ENCODE data around the gene ARRB1.

Gene ARRB1

GRCh38 chr11:75387736-75388294 lies 36.4 kb upstream of the ARRB1 start:
- Histone ChIP-seq H3K27ac (no peak overlapping the region), H3K9ac (no peak overlapping the region)

DNA sequence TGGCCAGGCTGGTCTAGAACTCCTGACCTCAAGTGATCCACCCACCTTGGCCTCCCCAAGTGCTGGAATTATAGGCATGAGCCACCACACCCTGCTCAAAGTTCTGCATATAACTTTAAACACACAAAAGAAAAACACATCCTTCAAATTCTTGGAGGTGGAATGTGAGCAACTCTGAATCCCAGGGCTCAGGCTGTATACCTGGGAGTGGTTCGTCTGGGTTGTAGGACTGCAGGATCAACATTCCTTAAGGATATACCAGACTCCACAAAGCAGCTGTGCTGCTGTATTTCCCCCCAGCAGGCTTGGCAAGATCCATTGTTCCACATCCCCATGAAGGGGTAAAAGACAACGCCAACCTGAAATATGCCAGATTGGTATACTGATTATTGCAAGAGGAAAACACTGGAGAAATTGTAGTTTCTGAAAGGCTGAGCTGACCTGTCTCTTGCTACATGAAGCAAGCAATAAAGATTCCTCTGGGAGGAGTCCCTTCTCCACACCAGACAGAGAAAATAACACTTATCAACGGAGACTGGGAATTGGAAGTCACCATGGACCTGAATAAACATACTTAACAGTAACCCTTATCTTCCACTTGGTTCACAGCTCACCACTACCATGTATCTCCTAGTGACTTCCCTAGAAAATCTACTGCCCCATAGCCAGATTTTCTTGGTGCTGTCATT lies 35.6 kb upstream of the ARRB1 start:
- no peak overlapping the region for H3K27ac ChIP-seq
- no peak for TF ChIP-seq CTCF (conservative IDR thresholded peaks at IDR 0.05; ENCODE audit: low read depth, low read length)
- H3K4me3 ChIP-seq (IDR thresholded peaks at IDR 0.05; ENCODE audit: insufficient read depth, low read depth, low read length), result no peak overlapping the region

More at GRCh38 chr11:75387736-75388294, 36.4 kb upstream of the ARRB1 start:
- Histone ChIP-seq H3K36me3 (ENCODE audit: insufficient read depth) (no peaks in the 10 kb centered on the region), H3K79me2 (ENCODE audit: insufficient read depth, low read depth) (no peaks in the 10 kb centered on the region), H3K4me1 (ENCODE audit: low read depth, poor library complexity, severe bottlenecking) (peaks cover 15% of the 10 kb centered on the region), H2AFZ (ENCODE audit: low read depth) (no peak overlapping the region), H3K4me3 (IDR thresholded peaks at IDR 0.05; ENCODE audit: insufficient read depth, low read depth, low read length) (no peak overlapping the region), H3K27me3 (ENCODE audit: insufficient read depth, low read depth) (peaks cover 4% of the 10 kb centered on the region; the same call in 1 of the 2 replicates), H4K20me1 (ENCODE audit: insufficient read depth) (no peaks in the 10 kb centered on the region), H3K4me2 (no peak overlapping the region)
- no peak for TF ChIP-seq CTCF (conservative IDR thresholded peaks at IDR 0.05; ENCODE audit: low read depth, low read length)

DNA sequence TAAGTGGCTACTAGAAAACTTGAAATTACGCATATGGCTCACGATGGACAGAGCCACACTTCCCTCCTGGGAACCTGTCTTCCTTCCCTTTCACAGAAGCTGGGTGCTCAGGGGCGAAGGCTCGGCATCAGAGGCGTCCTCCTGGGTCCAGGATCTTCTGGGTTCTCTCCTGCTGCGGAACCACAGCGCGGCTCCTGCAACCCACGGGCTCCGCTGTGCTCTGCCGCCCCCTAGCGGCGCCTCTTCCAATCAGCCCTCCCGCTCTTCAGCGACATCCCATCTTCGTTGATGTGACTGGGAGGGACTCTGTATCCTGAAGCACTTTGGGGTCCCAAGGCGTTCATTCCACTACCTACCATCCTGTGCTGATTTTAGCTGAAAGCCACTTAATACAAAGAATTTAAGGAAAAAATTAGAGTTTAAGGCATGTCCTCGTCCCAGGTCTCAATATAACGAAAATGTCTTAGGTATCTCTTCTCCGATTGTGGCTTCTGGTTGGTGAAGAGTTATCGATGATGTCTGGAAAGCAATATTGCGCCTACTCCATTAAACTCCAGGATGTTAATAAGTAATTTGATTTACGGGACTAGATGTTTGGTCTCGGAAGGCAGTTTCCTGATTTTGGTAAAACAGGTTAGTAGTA lies 33.1 kb upstream of the ARRB1 start:
- peaks cover 15% of the 10 kb centered on the region for H3K4me1 ChIP-seq (ENCODE audit: low read depth, poor library complexity, severe bottlenecking)
- peak; percentile 96 for TF ChIP-seq CTCF (conservative IDR thresholded peaks at IDR 0.05; ENCODE audit: low read depth, low read length)
- H3K9ac ChIP-seq, result no peak overlapping the region
- no peaks in the 10 kb centered on the region for H3K79me2 ChIP-seq (ENCODE audit: insufficient read depth, low read depth)
- no peaks in the 10 kb centered on the region for H3K36me3 ChIP-seq (ENCODE audit: insufficient read depth)
- peaks cover 4% of the 10 kb centered on the region; the same call in 1 of the 2 replicates for H3K27me3 ChIP-seq (ENCODE audit: insufficient read depth, low read depth)
- H3K4me2 ChIP-seq, result peak overlapping the region; percentile 9; the same call in 1 of the 2 replicates
- no peak overlapping the region for H3K4me3 ChIP-seq (IDR thresholded peaks at IDR 0.05; ENCODE audit: insufficient read depth, low read depth, low read length)
- H2AFZ ChIP-seq (ENCODE audit: low read depth), result peak overlapping the region; percentile 65
- no peaks in the 10 kb centered on the region for H4K20me1 ChIP-seq (ENCODE audit: insufficient read depth)
- no peak overlapping the region for H3K27ac ChIP-seq

More for the DNA sequence above, 35.6 kb upstream of the ARRB1 start:
- Histone ChIP-seq H2AFZ (ENCODE audit: low read depth) (no peak overlapping the region), H3K27me3 (ENCODE audit: insufficient read depth, low read depth) (peaks cover 4% of the 10 kb centered on the region; the same call in 1 of the 2 replicates), H3K79me2 (ENCODE audit: insufficient read depth, low read depth) (no peaks in the 10 kb centered on the region), H4K20me1 (ENCODE audit: insufficient read depth) (no peaks in the 10 kb centered on the region), H3K9ac (no peak overlapping the region), H3K4me2 (no peak overlapping the region), H3K36me3 (ENCODE audit: insufficient read depth) (no peaks in the 10 kb centered on the region), H3K4me1 (ENCODE audit: low read depth, poor library complexity, severe bottlenecking) (peaks cover 15% of the 10 kb centered on the region)

DNA sequence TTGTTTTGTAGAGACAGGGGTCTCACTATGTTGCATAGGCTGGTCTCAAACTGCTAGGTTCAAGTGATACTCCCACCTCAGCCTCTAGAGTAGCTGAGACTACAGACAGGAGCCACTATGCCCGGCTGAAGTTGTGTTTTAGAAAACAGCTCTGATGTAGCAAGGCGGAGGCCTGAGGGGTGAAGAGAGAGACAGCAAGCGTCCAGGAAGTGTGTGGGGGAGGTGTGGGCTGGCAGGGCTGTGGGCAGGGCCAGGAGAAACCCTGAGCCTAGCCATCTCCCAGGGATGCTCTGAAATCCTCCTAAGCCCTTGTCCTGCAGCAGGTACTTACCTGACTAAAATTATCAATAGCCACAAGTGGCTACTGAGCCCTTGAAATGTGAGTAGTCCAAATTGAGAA lies 31.8 kb upstream of the ARRB1 start:
- no peak for TF ChIP-seq CTCF (conservative IDR thresholded peaks at IDR 0.05; ENCODE audit: low read depth, low read length)
- peaks cover 4% of the 10 kb centered on the region; the same call in 1 of the 2 replicates for H3K27me3 ChIP-seq (ENCODE audit: insufficient read depth, low read depth)
- no peak overlapping the region for H2AFZ ChIP-seq (ENCODE audit: low read depth)
- no peaks in the 10 kb centered on the region for H4K20me1 ChIP-seq (ENCODE audit: insufficient read depth)
- H3K36me3 ChIP-seq (ENCODE audit: insufficient read depth), result no peaks in the 10 kb centered on the region
- no peak overlapping the region for H3K4me2 ChIP-seq
- peaks cover 4% of the 10 kb centered on the region for H3K4me1 ChIP-seq (ENCODE audit: low read depth, poor library complexity, severe bottlenecking)
- H3K4me3 ChIP-seq (IDR thresholded peaks at IDR 0.05; ENCODE audit: insufficient read depth, low read depth, low read length), result no peak overlapping the region
- no peaks in the 10 kb centered on the region for H3K79me2 ChIP-seq (ENCODE audit: insufficient read depth, low read depth)
- no peak overlapping the region for H3K9ac ChIP-seq
- H3K27ac ChIP-seq, result no peak overlapping the region

Measured in KMS-11 (cell line).